Pancreas (tissue), 10 donors: ENCODE measurements around the gene SDK1. TPM values are rescaled to one million over a fixed set of nuclear protein-coding genes. Genes with fewer than 3 reads are reported as not detected.

ENCODE experiments used
- ATAC-seq, 4 donors: fragments of 200-7000 bp; cut with Tn5 transposase; one replicate each; pipeline versions ENCODE4 v1.8.0 to v1.9.1; 2020; ENCODE audit warnings: mild to moderate bottlenecking in 4 of 4, moderate library complexity in 4 of 4
- DNase-seq, 6 donors: peaks; one replicate each; pipeline ENCODE4 v3.0.0-alpha.2; 2020
- FAIRE-seq: peaks from 2 replicates; lab custom pipeline; 2012; peaks lifted over from hg19 to GRCh38; lab: Jason Lieb, UNC
- H3K27ac ChIP-seq, 4 donors: fragments of 200-600 bp; sonication (generic); 1 replicate in 3 of 4; 2 replicates in 1 of 4; pipeline versions ENCODE4 v1.5.0 to v1.8.0; 2020
- H3K27me3 ChIP-seq, 4 donors: fragments of 200-600 bp; one replicate each; pipeline ENCODE4 v1.8.0; 2021
- H3K36me3 ChIP-seq, 3 donors: fragments of 200-600 bp; sonication (generic) in 1 of 3; one replicate each; pipeline versions ENCODE4 v1.5.0 to v1.8.0; 2020 to 2021
- H3K4me1 ChIP-seq, 3 donors: fragments of 200-600 bp; one replicate each; pipeline ENCODE4 v1.8.0; 2021
- H3K4me3 ChIP-seq, 4 donors: fragments of 200-600 bp; sonication (generic) in 2 of 4; one replicate each; pipeline versions ENCODE4 v1.5.0 to v1.8.0; 2020 to 2021
- H3K9me3 ChIP-seq, 4 donors: fragments of 200-600 bp; one replicate each; pipeline ENCODE4 v1.8.0; 2021
- CTCF ChIP-seq, 4 donors: fragments of 200-600 bp; sonication (generic) in 3 of 4; IDR thresholded peaks; one replicate each; pipeline versions ENCODE4 v1.5.0 to v1.8.0; 2021; ENCODE audit warnings: antibody characterized with exemption in 4 of 4
- WGBS, 2 donors: extraction: QIAGEN DNeasy Blood & Tissue Kit; methylation state at CpG; one replicate each; pipeline ENCODE4 v1.1.7; 2013; 5-methylcytosine and 5-hydroxymethylcytosine counted together
- intact Hi-C, 3 donors: fragments of 100-400 bp; cut with DNase I; formaldehyde crosslinking; loops; one replicate each; pipeline versions ENCODE4 v1.11.1 to v1.14.2; 2022
- polyA plus RNA-seq, 2 donors: library from polyadenylated mRNA; stranded (reverse); fragments of 200-250 nt; gene quantifications; one replicate each; pipeline ENCODE4 v1.2.3, GENCODE V29; 2013
- total RNA-seq, 6 donors: library from RNA; stranded (reverse); fragmentation: NEBNext Ultra II Directional in 4 of 6; extraction: Animal tissue kit (Norgen Biotek cat#: 25700) in 4 of 6; gene quantifications; one replicate each; pipeline versions ENCODE4 v1.2.1 to v1.2.4, GENCODE V29; 2021 to 2023
- donor health status: healthy with polysubstance abuse.
- donor health status: DM: no; HTN: no; CAD: no; lungs with moderate emphysema.
- donor health status: DM: no; HTN: no; CAD: no.
- donor health status: control.
- donor health status: control.
- donor health status: Bipolar disorder and iron deficiency.
- donor health status: DM: yes; HTN: yes; CAD: no.
- donor health status: DM: no; HTN: no; CAD: no.
- donor health status: DM: no; HTN: no; CAD: no.
- donor health status: DM: yes; HTN: yes; CAD: no.

SDK1 gene
- total and polyA plus RNA-seq, 8 donors: 10.8 to 30.8 (median 19.8) TPM

GRCh38 chr7:3408814-3409595 is 108.0 kb downstream of the SDK1 start:
- no peaks in the 10 kb centered on the region for H3K36me3 ChIP-seq
- H3K4me1 ChIP-seq: peaks cover 0 to 5% (median 3%) of the 10 kb centered on the region in 3 donors
- no peaks in the 10 kb centered on the region for H3K27me3 ChIP-seq
- TF ChIP-seq CTCF (IDR thresholded peaks at IDR 0.05): no peak
- ATAC-seq: no peak
- H3K4me3 ChIP-seq: no peak overlapping the region
- no peaks in the 10 kb centered on the region for H3K9me3 ChIP-seq
- DNase-seq: no peak
- intact Hi-C loops: no loop called here
- FAIRE-seq: no peak
- no peak overlapping the region for H3K27ac ChIP-seq
- WGBS, 2 donors: 61 to 63% methylated on average over 5 of the region's 5 CpGs

- WGBS, 2 donors: 58 to 62% methylated on average over 2 of the region's 2 CpGs
- ATAC-seq: no peak
- intact Hi-C loops: no loop called here
Measured at GRCh38 chr7:3412871-3413270, 111.8 kb downstream of the SDK1 start.

GRCh38 chr7:3415861-3416312 is 114.8 kb downstream of the SDK1 start:
- no peak overlapping the region for H3K27ac ChIP-seq
- no peak for TF ChIP-seq CTCF (IDR thresholded peaks at IDR 0.05)
- H3K27me3 ChIP-seq: no peaks in the 10 kb centered on the region
- intact Hi-C loops: no loop called here
- H3K4me3 ChIP-seq: no peak overlapping the region
- FAIRE-seq (no peak), ATAC-seq (peak in 1 of 4 donors; percentile 27), DNase-seq (no peak)
- no peaks in the 10 kb centered on the region for H3K36me3 ChIP-seq
- no peaks in the 10 kb centered on the region for H3K4me1 ChIP-seq
- no peaks in the 10 kb centered on the region for H3K9me3 ChIP-seq
- 27 to 28% methylated on average over 3 of the region's 3 CpGs for WGBS, 2 donors

More at GRCh38 chr7:3412871-3413270, 111.8 kb downstream of the SDK1 start:
- Histone ChIP-seq H3K4me3 (no peak overlapping the region), H3K9me3 (no peaks in the 10 kb centered on the region), H3K27me3 (no peaks in the 10 kb centered on the region), H3K4me1 (no peaks in the 10 kb centered on the region), H3K27ac (no peak overlapping the region), H3K36me3 (no peaks in the 10 kb centered on the region)
- DNase-seq (no peak), FAIRE-seq (no peak)
- no peak for TF ChIP-seq CTCF (IDR thresholded peaks at IDR 0.05)

GRCh38 chr7:3416453-3416852 is 115.4 kb downstream of the SDK1 start:
- ATAC-seq: peak in 1 of 4 donors; percentile 9
- Histone ChIP-seq H3K27me3 (no peaks in the 10 kb centered on the region), H3K4me3 (no peak overlapping the region), H3K36me3 (no peaks in the 10 kb centered on the region), H3K4me1 (no peaks in the 10 kb centered on the region), H3K27ac (no peak overlapping the region), H3K9me3 (no peaks in the 10 kb centered on the region)
- no peak for FAIRE-seq
- TF ChIP-seq CTCF (IDR thresholded peaks at IDR 0.05): no peak
- no peak for DNase-seq
- WGBS, 2 donors: 64 to 75% methylated on average over 4 of the region's 4 CpGs
- intact Hi-C loops: no loop called here

- Histone ChIP-seq H3K36me3 (no peaks in the 10 kb centered on the region), H3K27me3 (no peaks in the 10 kb centered on the region), H3K4me3 (no peak overlapping the region), H3K9me3 (no peaks in the 10 kb centered on the region), H3K4me1 (peaks cover 0 to 3% (median 0%) of the 10 kb centered on the region in 3 donors), H3K27ac (no peak overlapping the region)
- ATAC-seq (no peak), DNase-seq (no peak), FAIRE-seq (no peak)
- intact Hi-C loops: no loop called here
- no peak for TF ChIP-seq CTCF (IDR thresholded peaks at IDR 0.05)
Measured at GRCh38 chr7:3425087-3425486, 124.0 kb downstream of the SDK1 start.
